ENCODE measurements around the gene FBXO7.
A peak's percentile ranks its signal among the peaks of the same experiment; 100 is the strongest.

DNA sequence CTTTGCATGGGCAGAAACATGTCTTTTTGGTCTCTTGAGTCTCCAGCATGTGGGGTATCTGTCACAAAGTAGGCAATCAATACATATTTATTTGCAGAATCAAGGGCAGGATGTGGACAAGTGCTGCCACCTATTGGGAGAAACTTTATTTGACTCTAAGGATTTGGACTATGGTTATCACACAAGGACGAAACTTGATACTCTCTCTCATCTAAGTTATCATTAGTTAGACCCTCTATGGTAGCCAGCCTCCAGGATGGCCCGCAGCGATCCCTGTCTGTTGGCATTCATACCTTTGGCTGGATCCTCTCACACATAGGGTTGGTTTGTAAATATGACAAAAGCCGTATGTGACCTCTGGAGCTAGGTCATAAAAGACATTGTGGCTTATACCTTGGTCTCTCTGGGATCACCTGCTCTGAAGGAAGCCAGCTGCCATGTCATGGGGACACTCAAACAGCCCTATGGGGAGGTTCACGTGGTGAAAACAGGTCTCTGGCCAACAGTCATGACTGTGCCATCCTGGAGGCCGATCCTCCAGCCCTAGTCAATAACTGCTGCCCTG, 1.1 kb upstream of the FBXO7 start:
- TF ChIP-seq, protein P1, sequence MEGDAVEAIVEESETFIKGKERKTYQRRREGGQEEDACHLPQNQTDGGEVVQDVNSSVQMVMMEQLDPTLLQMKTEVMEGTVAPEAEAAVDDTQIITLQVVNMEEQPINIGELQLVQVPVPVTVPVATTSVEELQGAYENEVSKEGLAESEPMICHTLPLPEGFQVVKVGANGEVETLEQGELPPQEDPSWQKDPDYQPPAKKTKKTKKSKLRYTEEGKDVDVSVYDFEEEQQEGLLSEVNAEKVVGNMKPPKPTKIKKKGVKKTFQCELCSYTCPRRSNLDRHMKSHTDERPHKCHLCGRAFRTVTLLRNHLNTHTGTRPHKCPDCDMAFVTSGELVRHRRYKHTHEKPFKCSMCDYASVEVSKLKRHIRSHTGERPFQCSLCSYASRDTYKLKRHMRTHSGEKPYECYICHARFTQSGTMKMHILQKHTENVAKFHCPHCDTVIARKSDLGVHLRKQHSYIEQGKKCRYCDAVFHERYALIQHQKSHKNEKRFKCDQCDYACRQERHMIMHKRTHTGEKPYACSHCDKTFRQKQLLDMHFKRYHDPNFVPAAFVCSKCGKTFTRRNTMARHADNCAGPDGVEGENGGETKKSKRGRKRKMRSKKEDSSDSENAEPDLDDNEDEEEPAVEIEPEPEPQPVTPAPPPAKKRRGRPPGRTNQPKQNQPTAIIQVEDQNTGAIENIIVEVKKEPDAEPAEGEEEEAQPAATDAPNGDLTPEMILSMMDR (IDR thresholded peaks at IDR 0.05; ENCODE audit: poor library complexity) = peak; percentile 59
- no peak for TF ChIP-seq EZH2 (IDR thresholded peaks at IDR 0.05; ENCODE audit: borderline replicate concordance)
- TF ChIP-seq EZH2phosphoT487 (IDR thresholded peaks at IDR 0.05; ENCODE audit: low read depth, severe bottlenecking, unreplicated experiment) = no peak

Data from hepatocyte (in vitro differentiated cells).